H1 (cell line): ENCODE measurements around the gene CMPK2. TPM values are rescaled to one million over a fixed set of nuclear protein-coding genes. Genes with fewer than 3 reads are reported as not detected.

Source experiments
- HDAC2 ChIP-seq, 2 experiments: fragments of 300-600 bp in 1 of 2; sonication (generic) in 1 of 2; IDR thresholded peaks; 2 replicates each; pipeline ENCODE4 v1.6.1; 2011 to 2012; ENCODE audit warnings: low read depth in 2 of 2, low read length in 2 of 2, mild to moderate bottlenecking in 2 of 2, moderate library complexity in 2 of 2, borderline replicate concordance in 1 of 2, inconsistent platforms in 1 of 2
- SP2 ChIP-seq: IDR thresholded peaks from 2 replicates; pipeline ENCODE4 v1.6.1; 2012; ENCODE audit warnings: mild to moderate bottlenecking, low read length, inconsistent platforms
- TCF12 ChIP-seq: IDR thresholded peaks from 2 replicates; pipeline ENCODE4 v1.6.1; 2011; ENCODE audit warnings: low read depth, mild to moderate bottlenecking, low read length
- polyA plus RNA-seq, 7 experiments: library from polyadenylated mRNA; depleted of rRNA in 3 of 7; stranded (reverse) in 5 of 7; unstranded in 2 of 7; fragments of >200 nt in 5 of 7; fragments of 200-250 nt in 2 of 7; gene quantifications; 1 replicate in 5 of 7; 2 replicates in 1 of 7; 4 replicates in 1 of 7; pipeline versions ENCODE4 v1.2.1 to v1.2.3, GENCODE V29; 2011 to 2013; ENCODE audit warnings: missing spikeins in 2 of 7, mixed read lengths in 2 of 7
- total RNA-seq: library from RNA; stranded (reverse); fragmentation: NEBNext Ultra II Directional; extraction: Animal tissue kit (Norgen Biotek cat#: 25700); gene quantifications from 2 replicates; pipeline ENCODE4 v1.2.1, GENCODE V29; 2021
- TF ChIP-seq, protein P1 (sequence below): fragments of 300-600 bp; sonication (generic); IDR thresholded peaks from 2 replicates; pipeline ENCODE4 v1.7.1; 2012; ENCODE audit warnings: low read length, moderate library complexity, mild to moderate bottlenecking, inconsistent platforms; ENCODE audit not compliant: insufficient replicate concordance

Gene CMPK2
- total and polyA plus RNA-seq, 2 of the 8 experiments (the other 6 are each of a cell fraction or from before 2014, with no cell fraction given) = 0.28 to 0.53 TPM

- TF ChIP-seq, protein P1, sequence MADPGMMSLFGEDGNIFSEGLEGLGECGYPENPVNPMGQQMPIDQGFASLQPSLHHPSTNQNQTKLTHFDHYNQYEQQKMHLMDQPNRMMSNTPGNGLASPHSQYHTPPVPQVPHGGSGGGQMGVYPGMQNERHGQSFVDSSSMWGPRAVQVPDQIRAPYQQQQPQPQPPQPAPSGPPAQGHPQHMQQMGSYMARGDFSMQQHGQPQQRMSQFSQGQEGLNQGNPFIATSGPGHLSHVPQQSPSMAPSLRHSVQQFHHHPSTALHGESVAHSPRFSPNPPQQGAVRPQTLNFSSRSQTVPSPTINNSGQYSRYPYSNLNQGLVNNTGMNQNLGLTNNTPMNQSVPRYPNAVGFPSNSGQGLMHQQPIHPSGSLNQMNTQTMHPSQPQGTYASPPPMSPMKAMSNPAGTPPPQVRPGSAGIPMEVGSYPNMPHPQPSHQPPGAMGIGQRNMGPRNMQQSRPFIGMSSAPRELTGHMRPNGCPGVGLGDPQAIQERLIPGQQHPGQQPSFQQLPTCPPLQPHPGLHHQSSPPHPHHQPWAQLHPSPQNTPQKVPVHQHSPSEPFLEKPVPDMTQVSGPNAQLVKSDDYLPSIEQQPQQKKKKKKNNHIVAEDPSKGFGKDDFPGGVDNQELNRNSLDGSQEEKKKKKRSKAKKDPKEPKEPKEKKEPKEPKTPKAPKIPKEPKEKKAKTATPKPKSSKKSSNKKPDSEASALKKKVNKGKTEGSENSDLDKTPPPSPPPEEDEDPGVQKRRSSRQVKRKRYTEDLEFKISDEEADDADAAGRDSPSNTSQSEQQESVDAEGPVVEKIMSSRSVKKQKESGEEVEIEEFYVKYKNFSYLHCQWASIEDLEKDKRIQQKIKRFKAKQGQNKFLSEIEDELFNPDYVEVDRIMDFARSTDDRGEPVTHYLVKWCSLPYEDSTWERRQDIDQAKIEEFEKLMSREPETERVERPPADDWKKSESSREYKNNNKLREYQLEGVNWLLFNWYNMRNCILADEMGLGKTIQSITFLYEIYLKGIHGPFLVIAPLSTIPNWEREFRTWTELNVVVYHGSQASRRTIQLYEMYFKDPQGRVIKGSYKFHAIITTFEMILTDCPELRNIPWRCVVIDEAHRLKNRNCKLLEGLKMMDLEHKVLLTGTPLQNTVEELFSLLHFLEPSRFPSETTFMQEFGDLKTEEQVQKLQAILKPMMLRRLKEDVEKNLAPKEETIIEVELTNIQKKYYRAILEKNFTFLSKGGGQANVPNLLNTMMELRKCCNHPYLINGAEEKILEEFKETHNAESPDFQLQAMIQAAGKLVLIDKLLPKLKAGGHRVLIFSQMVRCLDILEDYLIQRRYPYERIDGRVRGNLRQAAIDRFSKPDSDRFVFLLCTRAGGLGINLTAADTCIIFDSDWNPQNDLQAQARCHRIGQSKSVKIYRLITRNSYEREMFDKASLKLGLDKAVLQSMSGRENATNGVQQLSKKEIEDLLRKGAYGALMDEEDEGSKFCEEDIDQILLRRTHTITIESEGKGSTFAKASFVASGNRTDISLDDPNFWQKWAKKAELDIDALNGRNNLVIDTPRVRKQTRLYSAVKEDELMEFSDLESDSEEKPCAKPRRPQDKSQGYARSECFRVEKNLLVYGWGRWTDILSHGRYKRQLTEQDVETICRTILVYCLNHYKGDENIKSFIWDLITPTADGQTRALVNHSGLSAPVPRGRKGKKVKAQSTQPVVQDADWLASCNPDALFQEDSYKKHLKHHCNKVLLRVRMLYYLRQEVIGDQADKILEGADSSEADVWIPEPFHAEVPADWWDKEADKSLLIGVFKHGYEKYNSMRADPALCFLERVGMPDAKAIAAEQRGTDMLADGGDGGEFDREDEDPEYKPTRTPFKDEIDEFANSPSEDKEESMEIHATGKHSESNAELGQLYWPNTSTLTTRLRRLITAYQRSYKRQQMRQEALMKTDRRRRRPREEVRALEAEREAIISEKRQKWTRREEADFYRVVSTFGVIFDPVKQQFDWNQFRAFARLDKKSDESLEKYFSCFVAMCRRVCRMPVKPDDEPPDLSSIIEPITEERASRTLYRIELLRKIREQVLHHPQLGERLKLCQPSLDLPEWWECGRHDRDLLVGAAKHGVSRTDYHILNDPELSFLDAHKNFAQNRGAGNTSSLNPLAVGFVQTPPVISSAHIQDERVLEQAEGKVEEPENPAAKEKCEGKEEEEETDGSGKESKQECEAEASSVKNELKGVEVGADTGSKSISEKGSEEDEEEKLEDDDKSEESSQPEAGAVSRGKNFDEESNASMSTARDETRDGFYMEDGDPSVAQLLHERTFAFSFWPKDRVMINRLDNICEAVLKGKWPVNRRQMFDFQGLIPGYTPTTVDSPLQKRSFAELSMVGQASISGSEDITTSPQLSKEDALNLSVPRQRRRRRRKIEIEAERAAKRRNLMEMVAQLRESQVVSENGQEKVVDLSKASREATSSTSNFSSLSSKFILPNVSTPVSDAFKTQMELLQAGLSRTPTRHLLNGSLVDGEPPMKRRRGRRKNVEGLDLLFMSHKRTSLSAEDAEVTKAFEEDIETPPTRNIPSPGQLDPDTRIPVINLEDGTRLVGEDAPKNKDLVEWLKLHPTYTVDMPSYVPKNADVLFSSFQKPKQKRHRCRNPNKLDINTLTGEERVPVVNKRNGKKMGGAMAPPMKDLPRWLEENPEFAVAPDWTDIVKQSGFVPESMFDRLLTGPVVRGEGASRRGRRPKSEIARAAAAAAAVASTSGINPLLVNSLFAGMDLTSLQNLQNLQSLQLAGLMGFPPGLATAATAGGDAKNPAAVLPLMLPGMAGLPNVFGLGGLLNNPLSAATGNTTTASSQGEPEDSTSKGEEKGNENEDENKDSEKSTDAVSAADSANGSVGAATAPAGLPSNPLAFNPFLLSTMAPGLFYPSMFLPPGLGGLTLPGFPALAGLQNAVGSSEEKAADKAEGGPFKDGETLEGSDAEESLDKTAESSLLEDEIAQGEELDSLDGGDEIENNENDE = no peak
- TF ChIP-seq TCF12 (no peak), HDAC2 (IDR thresholded peaks at IDR 0.05; ENCODE audit: borderline replicate concordance in 1 of 2, low read depth in 2 of 2, low read length in 2 of 2) (no peak), SP2 (no peak)
These were observed 23.0 kb upstream of the CMPK2 start (continued) for GRCh38 chr2:6888724-6889123.
